Lung (tissue), 12 donors: Measurements from ENCODE around the gene GNB5. TPM values are rescaled to one million over a fixed set of nuclear protein-coding genes. Genes with fewer than 3 reads are reported as not detected.

Experiments used
- ATAC-seq: fragments of 200-7000 bp; cut with Tn5 transposase; one replicate; pipeline ENCODE4 v1.9.1; 2020; ENCODE audit warnings: moderate number of reproducible peaks; ENCODE audit not compliant: insufficient read depth, low FRiP score
- DNase-seq, 3 donors: peaks; one replicate each; pipeline ENCODE4 v3.0.0-alpha.2; 2013 to 2017
- H3K27ac ChIP-seq, 2 donors: one replicate each; pipeline ENCODE4 v1.5.1; 2013; ENCODE audit warnings: mild to moderate bottlenecking in 2 of 2, moderate library complexity in 2 of 2, control low read depth in 1 of 2, inconsistent platforms in 1 of 2, low read depth in 1 of 2, low read length in 1 of 2
- H3K27me3 ChIP-seq, 3 donors: one replicate each; pipeline ENCODE4 v1.5.1; 2013; ENCODE audit warnings: low read length in 2 of 3; ENCODE audit not compliant: control insufficient read depth in 3 of 3, insufficient read depth in 3 of 3
- H3K36me3 ChIP-seq, 4 donors: one replicate each; pipeline ENCODE4 v1.5.1; 2013; ENCODE audit warnings: low read length in 4 of 4, mild to moderate bottlenecking in 1 of 4, moderate library complexity in 1 of 4; ENCODE audit not compliant: control insufficient read depth in 4 of 4, insufficient read depth in 4 of 4
- H3K4me1 ChIP-seq, 5 donors: one replicate each; pipeline ENCODE4 v1.5.1; 2013; ENCODE audit warnings: low read length in 5 of 5, mild to moderate bottlenecking in 2 of 5, moderate library complexity in 1 of 5; ENCODE audit not compliant: control insufficient read depth in 5 of 5, insufficient read depth in 5 of 5
- H3K4me3 ChIP-seq: one replicate; pipeline ENCODE4 v1.5.1; 2013; ENCODE audit warnings: mild to moderate bottlenecking, control low read depth, moderate library complexity
- H3K9ac ChIP-seq, 2 donors: one replicate each; pipeline ENCODE4 v1.5.1; 2013; ENCODE audit warnings: low read length in 2 of 2, control low read depth in 1 of 2; ENCODE audit not compliant: insufficient read depth in 1 of 2
- H3K9me3 ChIP-seq, 4 donors: one replicate each; pipeline ENCODE4 v1.5.1; 2013; ENCODE audit warnings: low read length in 3 of 4, mild to moderate bottlenecking in 1 of 4, moderate library complexity in 1 of 4; ENCODE audit not compliant: control insufficient read depth in 4 of 4, insufficient read depth in 3 of 4
- WGBS, 2 donors: extraction: QIAGEN DNeasy Blood & Tissue Kit; methylation state at CpG; one replicate each; pipeline ENCODE4 v1.1.7; 2013; 5-methylcytosine and 5-hydroxymethylcytosine counted together
- polyA plus RNA-seq, 2 donors: library from polyadenylated mRNA; stranded (reverse); fragments of 200-250 nt; gene quantifications; one replicate each; pipeline ENCODE4 v1.2.1, GENCODE V29; 2013
- total RNA-seq, 2 donors: library from RNA; depleted of rRNA in 1 of 2; stranded (reverse); fragments of >200 nt in 1 of 2; gene quantifications; one replicate each; pipeline ENCODE4 v1.2.1, GENCODE V29; 2014 to 2021
- TF ChIP-seq, protein P1 (sequence below): IDR thresholded peaks from 2 replicates; pipeline ENCODE4 v1.5.1; 2012; ENCODE audit warnings: mild to moderate bottlenecking; ENCODE audit errors: control extremely low read depth, extremely low read depth
- donor health status: control.
- donor health status: control.
- donor health status: Bipolar disorder and iron deficiency.
- donor health status: healthy.
- donor health status: DM: yes; HTN: yes; CAD: no.

Gene GNB5
- total and polyA plus RNA-seq, 4 donors: 8.0 to 21.5 (median 11.2) TPM

DNA sequence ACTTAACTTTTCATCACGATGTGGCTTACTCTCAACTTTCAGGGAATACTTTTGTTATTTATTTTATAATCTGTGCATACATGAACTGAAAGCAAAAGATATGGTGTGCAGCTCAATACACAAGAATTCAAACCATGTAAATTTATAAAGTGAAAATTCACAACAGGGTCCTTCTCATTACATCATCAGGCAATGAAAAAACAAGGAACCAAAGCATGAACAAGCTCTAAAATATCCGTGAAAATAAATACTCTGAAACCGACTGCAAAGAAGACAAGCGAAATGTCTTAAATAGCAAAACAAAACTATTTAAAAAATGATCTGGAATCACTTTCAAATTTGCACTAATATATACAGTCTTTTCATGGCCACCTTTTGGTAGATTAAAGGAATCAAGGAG is 28.9 kb downstream of the GNB5 start:
- Histone ChIP-seq H3K27ac (no peak overlapping the region), H3K36me3 (peaks cover 0 to 3% (median under 1%) of the 10 kb centered on the region in 4 donors), H3K4me1 (no peaks in the 10 kb centered on the region), H3K4me3 (no peak overlapping the region), H3K27me3 (no peaks in the 10 kb centered on the region), H3K9me3 (no peaks in the 10 kb centered on the region), H3K9ac (no peak overlapping the region)
- ATAC-seq (no peak), DNase-seq (no peak)
- WGBS, 2 donors: 86 to 87% methylated on average over 4 of the region's 4 CpGs
- TF ChIP-seq, protein P1, sequence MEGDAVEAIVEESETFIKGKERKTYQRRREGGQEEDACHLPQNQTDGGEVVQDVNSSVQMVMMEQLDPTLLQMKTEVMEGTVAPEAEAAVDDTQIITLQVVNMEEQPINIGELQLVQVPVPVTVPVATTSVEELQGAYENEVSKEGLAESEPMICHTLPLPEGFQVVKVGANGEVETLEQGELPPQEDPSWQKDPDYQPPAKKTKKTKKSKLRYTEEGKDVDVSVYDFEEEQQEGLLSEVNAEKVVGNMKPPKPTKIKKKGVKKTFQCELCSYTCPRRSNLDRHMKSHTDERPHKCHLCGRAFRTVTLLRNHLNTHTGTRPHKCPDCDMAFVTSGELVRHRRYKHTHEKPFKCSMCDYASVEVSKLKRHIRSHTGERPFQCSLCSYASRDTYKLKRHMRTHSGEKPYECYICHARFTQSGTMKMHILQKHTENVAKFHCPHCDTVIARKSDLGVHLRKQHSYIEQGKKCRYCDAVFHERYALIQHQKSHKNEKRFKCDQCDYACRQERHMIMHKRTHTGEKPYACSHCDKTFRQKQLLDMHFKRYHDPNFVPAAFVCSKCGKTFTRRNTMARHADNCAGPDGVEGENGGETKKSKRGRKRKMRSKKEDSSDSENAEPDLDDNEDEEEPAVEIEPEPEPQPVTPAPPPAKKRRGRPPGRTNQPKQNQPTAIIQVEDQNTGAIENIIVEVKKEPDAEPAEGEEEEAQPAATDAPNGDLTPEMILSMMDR: no peak

DNA sequence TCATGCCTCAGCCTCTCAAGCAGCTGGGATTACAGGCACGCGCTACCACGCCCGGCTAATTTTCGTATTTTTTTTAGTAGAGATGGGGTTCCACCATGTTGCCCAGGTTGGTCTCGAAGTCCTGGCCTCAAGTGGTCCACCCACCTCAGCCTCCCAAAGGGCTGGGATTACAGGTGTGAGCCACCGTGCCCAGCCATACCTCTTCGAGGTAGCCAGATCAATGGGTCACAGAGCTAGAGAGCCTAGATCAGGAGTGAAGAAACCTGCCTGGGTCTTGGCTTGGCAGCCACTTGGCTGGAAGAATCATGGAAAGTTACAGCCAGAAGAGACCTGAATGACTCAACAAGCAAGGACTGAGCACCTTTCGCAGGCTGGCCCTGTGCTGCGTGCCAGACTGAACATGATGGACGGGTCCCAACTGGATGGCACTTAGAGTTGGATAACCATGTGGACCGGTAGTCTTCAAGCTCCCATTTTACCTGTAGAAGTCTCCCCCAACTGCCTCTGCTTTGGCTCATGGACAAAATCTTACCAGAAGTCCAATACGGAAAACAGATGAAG is 29.7 kb downstream of the GNB5 start:
- 97% methylated on average over 13 of the region's 13 CpGs for WGBS, 2 donors
- no peak overlapping the region for H3K9ac ChIP-seq
- DNase-seq (no peak), ATAC-seq (no peak)
- H3K27me3 ChIP-seq: no peaks in the 10 kb centered on the region
- H3K36me3 ChIP-seq: peaks cover 0 to 3% (median under 1%) of the 10 kb centered on the region in 4 donors
- no peak overlapping the region for H3K4me3 ChIP-seq
- H3K27ac ChIP-seq: no peak overlapping the region
- TF ChIP-seq, protein P1: no peak
- no peaks in the 10 kb centered on the region for H3K9me3 ChIP-seq
- H3K4me1 ChIP-seq: no peaks in the 10 kb centered on the region

- Histone ChIP-seq H3K9me3 (no peaks in the 10 kb centered on the region), H3K27me3 (no peaks in the 10 kb centered on the region), H3K9ac (no peak overlapping the region), H3K27ac (no peak overlapping the region), H3K4me3 (no peak overlapping the region), H3K36me3 (peaks cover 0 to 3% (median under 1%) of the 10 kb centered on the region in 4 donors), H3K4me1 (no peaks in the 10 kb centered on the region)
- 99 to 100% methylated on average over 3 of the region's 3 CpGs for WGBS, 2 donors
- DNase-seq: no peak
- ATAC-seq: no peak
- TF ChIP-seq, protein P1: no peak
Measured at GRCh38 chr15:52159645-52160044, 31.5 kb downstream of the GNB5 start.
